DND-41 (cell line): ENCODE results near the gene PASK.
"Not testable (repeated sequence)": the region's sequence is repeated elsewhere in the genome, so short reads cannot be mapped to it uniquely, and the experiment has no call there.

Source experiments
- ATAC-seq: fragments of 200-7000 bp; cut with Tn5 transposase; 3 replicates; pipeline ENCODE4 v1.9.1; 2021; ENCODE audit warnings: low read depth; ENCODE audit not compliant: insufficient read depth
- DNase-seq: peaks from one replicate; pipeline ENCODE4 v3.0.0-alpha.2; 2020
- H2AFZ ChIP-seq: 2 replicates; pipeline ENCODE4 v1.6.0; 2012; ENCODE audit warnings: low read depth, low read length
- H3K27ac ChIP-seq: 2 replicates; pipeline ENCODE4 v1.5.1; 2012; ENCODE audit warnings: low read length, inconsistent platforms
- H3K27me3 ChIP-seq: fragments of 200-600 bp; sonication (generic); 2 replicates; pipeline ENCODE4 v1.6.0; 2012; ENCODE audit warnings: low read length, mild to moderate bottlenecking, inconsistent platforms; ENCODE audit not compliant: insufficient read depth, poor library complexity
- H3K36me3 ChIP-seq: 2 replicates; pipeline ENCODE4 v1.5.1; 2012; ENCODE audit warnings: low read length, inconsistent platforms; ENCODE audit not compliant: insufficient read depth
- H3K4me1 ChIP-seq: 2 replicates; pipeline ENCODE4 v1.5.1; 2012; ENCODE audit warnings: mild to moderate bottlenecking, low read length; ENCODE audit not compliant: insufficient read depth
- H3K4me2 ChIP-seq: 2 replicates; pipeline ENCODE4 v1.6.0; 2012; ENCODE audit warnings: mild to moderate bottlenecking, moderate library complexity, low read length, inconsistent platforms; ENCODE audit not compliant: insufficient read depth
- H3K4me3 ChIP-seq, 2 experiments: fragments of 200-600 bp in 1 of 2; shearing (Covaris generic) in 1 of 2; 2 replicates each; pipeline ENCODE4 v1.5.1; 2012 to 2016; ENCODE audit warnings: inconsistent platforms in 2 of 2, low read length in 2 of 2, mild to moderate bottlenecking in 2 of 2, low read depth in 1 of 2, moderate library complexity in 1 of 2
- H3K79me2 ChIP-seq: 2 replicates; pipeline ENCODE4 v1.6.0; 2012; ENCODE audit warnings: low read length, inconsistent platforms; ENCODE audit not compliant: insufficient read depth
- H3K9ac ChIP-seq: 2 replicates; pipeline ENCODE4 v1.6.0; 2012; ENCODE audit warnings: low read depth, mild to moderate bottlenecking, inconsistent platforms, low read length, moderate library complexity
- H3K9me3 ChIP-seq: 2 replicates; pipeline ENCODE4 v1.5.1; 2012; ENCODE audit warnings: low read length, moderate library complexity, mild to moderate bottlenecking, inconsistent platforms; ENCODE audit not compliant: insufficient read depth, severe bottlenecking
- H4K20me1 ChIP-seq: 2 replicates; pipeline ENCODE4 v1.6.0; 2012; ENCODE audit warnings: low read length; ENCODE audit not compliant: insufficient read depth
- EZH2 ChIP-seq: IDR thresholded peaks from 3 replicates; pipeline ENCODE4 v1.6.1; 2012; ENCODE audit warnings: borderline replicate concordance, low read depth, mild to moderate bottlenecking, moderate library complexity, low read length, inconsistent platforms; ENCODE audit not compliant: severe bottlenecking
- TF ChIP-seq, protein P1 (sequence below): IDR thresholded peaks from 2 replicates; pipeline ENCODE4 v1.5.1; 2012; ENCODE audit warnings: borderline replicate concordance, low read length, moderate library complexity, mild to moderate bottlenecking; ENCODE audit not compliant: poor library complexity, severe bottlenecking; ENCODE audit errors: extremely low read depth

Gene PASK

GRCh38 chr2:241148891-241149674 is at the start of gene PASK:
Gene PASK, minus strand, starts transcription at chr2:241149472. Its CDS starts 6,440 bp downstream, at chr2:241143032.
- Histone ChIP-seq H3K4me3 (peak within 1 kb of the TSS; percentile 69 to 80), H3K27ac (peak within 1 kb of the TSS; percentile 60), H3K79me2 (peaks cover 61% of the 10 kb centered on the region), H3K9ac (peak within 1 kb of the TSS; percentile 81), H2AFZ (peak within 1 kb of the TSS; percentile 87), H3K9me3 (no peaks in the 10 kb centered on the region), H4K20me1 (peaks cover 23% of the 10 kb centered on the region; the same call in 1 of the 2 replicates), H3K27me3 (no peaks in the 10 kb centered on the region), H3K36me3 (peaks cover 9% of the 10 kb centered on the region), H3K4me2 (peak within 1 kb of the TSS; percentile 83), H3K4me1 (peaks cover 34% of the 10 kb centered on the region)
- ATAC-seq (peak; percentile 85), DNase-seq (peak; percentile 95)
- TF ChIP-seq EZH2, result no peak
- TF ChIP-seq, protein P1, sequence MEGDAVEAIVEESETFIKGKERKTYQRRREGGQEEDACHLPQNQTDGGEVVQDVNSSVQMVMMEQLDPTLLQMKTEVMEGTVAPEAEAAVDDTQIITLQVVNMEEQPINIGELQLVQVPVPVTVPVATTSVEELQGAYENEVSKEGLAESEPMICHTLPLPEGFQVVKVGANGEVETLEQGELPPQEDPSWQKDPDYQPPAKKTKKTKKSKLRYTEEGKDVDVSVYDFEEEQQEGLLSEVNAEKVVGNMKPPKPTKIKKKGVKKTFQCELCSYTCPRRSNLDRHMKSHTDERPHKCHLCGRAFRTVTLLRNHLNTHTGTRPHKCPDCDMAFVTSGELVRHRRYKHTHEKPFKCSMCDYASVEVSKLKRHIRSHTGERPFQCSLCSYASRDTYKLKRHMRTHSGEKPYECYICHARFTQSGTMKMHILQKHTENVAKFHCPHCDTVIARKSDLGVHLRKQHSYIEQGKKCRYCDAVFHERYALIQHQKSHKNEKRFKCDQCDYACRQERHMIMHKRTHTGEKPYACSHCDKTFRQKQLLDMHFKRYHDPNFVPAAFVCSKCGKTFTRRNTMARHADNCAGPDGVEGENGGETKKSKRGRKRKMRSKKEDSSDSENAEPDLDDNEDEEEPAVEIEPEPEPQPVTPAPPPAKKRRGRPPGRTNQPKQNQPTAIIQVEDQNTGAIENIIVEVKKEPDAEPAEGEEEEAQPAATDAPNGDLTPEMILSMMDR, result no peak

DNA sequence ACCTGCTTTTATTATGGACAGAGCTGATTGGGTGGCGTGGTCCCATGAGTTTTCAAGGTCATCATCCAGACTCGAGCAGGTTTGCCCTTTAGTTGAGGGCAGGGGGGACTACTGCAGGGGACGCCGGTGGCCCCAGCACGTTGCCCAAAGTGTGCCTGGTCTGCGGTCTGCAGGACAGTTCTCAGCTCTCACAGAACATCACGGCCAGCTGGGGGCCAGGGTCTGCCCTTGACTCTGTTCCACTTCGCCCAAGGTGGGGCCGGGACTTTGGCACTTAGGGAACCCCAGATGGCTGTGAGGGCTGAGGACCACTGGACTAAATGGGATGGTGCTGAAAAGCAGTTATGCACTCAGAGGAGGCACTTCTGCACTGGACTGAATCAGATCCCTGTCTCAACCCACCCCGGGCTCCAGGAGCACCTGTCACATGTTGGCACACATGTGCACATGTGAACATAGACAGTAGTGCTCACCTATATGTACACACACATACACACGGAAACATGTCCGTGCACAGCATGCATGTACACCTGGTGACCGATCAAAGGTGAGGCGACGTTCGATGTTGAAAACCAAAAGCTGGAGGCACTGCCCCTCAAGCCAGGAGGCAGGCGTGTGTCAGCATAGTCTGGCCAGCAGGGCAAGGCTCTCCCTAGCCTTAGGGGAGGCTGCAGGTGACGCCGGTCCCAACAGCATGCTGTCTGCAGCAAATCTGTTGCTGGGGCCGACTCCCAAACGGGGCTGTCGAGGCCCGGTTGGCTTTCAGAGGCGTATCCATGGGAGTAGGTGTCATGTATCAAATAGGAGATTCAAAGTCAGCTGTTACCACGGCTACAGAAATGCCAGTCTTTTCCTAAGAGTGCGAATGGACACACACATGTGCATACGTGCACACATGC is 49.4 kb upstream of the PASK start:
- TF ChIP-seq EZH2, result no peak
- TF ChIP-seq, protein P1, result no peak
- Histone ChIP-seq H3K27me3 (no peaks in the 10 kb centered on the region), H4K20me1 (0 out of 2 replicates have a peak, but pooled peaks cover 3% of the 10 kb centered on the region)

GRCh38 chr2:241197947-241198346 is 48.7 kb upstream of the PASK start:
- ATAC-seq, result no peak
- TF ChIP-seq EZH2, result no peak
- TF ChIP-seq, protein P1, result no peak

More for the DNA sequence above, 49.4 kb upstream of the PASK start:
- ATAC-seq (no peak), DNase-seq (no peak)
- no peaks in the 10 kb centered on the region for H3K79me2 ChIP-seq
- H3K4me1 ChIP-seq, result no peaks in the 10 kb centered on the region
- H3K9ac ChIP-seq, result no peak overlapping the region
- H3K4me2 ChIP-seq, result no peak overlapping the region
- no peak overlapping the region for H3K27ac ChIP-seq
- no peak overlapping the region for H3K4me3 ChIP-seq
- no peaks in the 10 kb centered on the region for H3K36me3 ChIP-seq
- no peak overlapping the region for H2AFZ ChIP-seq
- H3K9me3 ChIP-seq, result no peaks in the 10 kb centered on the region

DNA sequence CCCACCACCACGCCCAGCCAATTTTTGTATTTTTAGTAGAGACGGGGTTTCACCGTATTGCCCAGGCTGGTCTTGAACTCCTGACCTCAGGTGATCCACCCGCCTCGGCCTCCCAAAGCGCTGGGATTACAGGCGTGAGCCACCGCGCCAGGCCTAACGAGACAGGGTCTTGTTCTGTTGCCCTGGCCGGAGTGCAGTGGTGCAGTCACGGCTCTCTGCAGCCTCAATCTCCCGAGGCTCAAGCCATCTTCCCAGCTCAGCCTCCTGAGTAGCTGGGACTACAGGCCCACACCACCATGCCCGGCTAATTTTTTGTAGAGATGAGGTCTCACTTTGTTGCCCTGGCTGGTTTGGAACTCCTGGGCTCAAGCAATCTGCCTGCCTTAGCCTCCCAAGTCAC is 48.0 kb upstream of the PASK start:
- not testable (repeated sequence) for H4K20me1 ChIP-seq, H3K9ac ChIP-seq, H3K9me3 ChIP-seq, H3K4me1 ChIP-seq, H3K4me2 ChIP-seq, H3K27ac ChIP-seq, H3K4me3 ChIP-seq, H3K27me3 ChIP-seq, H3K79me2 ChIP-seq, DNase-seq, ATAC-seq, H2AFZ ChIP-seq, H3K36me3 ChIP-seq

More at GRCh38 chr2:241197947-241198346, 48.7 kb upstream of the PASK start:
- H2AFZ ChIP-seq, result no peak overlapping the region
- no peaks in the 10 kb centered on the region for H3K79me2 ChIP-seq
- H4K20me1 ChIP-seq, result 0 out of 2 replicates have a peak, but pooled peaks cover 3% of the 10 kb centered on the region
- no peak for DNase-seq
- H3K4me1 ChIP-seq, result no peaks in the 10 kb centered on the region
- no peaks in the 10 kb centered on the region for H3K27me3 ChIP-seq
- H3K4me3 ChIP-seq, result no peak overlapping the region
- H3K9me3 ChIP-seq, result no peaks in the 10 kb centered on the region
- no peaks in the 10 kb centered on the region for H3K36me3 ChIP-seq
- H3K9ac ChIP-seq, result no peak overlapping the region
- H3K27ac ChIP-seq, result no peak overlapping the region
- H3K4me2 ChIP-seq, result no peak overlapping the region
